Pons (tissue), 1 donor: ENCODE measurements around the gene ATP5ME.
"Not testable (repeated sequence)": the region's sequence is repeated elsewhere in the genome, so short reads cannot be mapped to it uniquely, and the experiment has no call there.

Experiments used
- DNase-seq: peaks from one replicate; pipeline ENCODE4 v3.0.0-alpha.2; 2016; ENCODE audit warnings: low spot score

The ATP5ME gene

DNA sequence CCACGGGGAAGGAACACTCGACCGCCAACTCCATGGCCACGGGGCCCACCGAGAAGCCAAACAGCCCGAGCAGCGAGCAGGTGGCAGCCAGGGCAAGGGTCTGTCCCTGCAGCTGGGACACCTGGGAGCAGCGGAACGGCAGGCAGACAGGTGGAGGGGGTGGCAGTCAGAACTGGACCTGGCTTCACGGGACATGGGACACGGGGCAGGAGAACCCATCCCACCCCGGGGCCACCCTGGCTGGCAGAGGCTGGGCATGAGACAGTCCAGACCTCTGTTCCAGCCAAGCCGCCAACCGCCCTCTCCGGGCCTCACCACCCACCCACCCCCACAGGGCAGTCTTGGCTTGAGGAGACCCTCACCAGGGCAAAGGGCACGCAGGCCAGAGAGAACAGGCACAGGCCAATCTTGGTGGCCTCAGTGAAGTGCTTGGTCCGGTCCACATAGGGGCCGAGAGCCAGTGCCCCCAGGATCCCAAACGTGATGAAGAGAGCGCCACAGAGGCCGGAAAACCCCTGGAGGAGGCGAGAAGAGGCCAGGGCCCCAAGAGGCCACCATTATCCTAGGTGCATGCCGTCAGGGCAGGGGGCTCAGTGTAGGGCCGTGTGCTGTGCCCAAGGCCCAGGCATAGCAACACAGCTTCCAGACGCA, 9.3 kb upstream of the ATP5ME start:
- DNase-seq: no peak

DNA sequence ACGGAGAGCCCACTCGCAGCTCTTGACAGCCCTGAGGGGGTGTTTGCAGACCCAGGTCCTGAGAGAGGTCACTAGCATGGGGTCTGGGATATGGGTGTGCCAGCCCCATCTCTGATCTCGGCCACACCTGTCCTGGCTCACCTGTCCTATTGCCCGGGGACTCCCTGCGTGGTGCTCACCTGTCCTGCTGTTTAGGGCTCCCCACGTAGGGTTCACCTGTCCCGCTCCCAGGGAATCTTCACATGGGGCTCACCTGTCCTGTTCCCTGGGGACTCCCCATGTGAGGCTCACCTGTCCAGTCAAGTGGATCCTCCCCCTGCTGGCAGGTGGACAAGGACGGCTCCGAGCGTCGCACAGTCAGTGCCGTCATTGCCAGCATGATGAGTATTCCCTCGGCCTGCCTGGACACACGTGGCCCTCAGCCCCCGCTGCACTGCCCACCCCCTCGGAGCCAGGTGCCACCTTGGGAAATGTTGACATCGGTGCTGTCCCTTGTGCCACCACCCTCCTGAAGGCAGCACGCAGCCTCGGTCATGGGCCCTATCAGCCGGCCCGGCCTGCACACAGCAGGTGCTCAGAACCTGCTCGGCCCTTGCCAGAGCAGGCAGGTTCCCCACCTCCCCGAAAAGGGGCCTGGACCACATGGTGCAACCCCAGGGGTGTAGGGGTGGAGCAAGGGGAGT, 8.6 kb upstream of the ATP5ME start:
- DNase-seq: no peak

DNA sequence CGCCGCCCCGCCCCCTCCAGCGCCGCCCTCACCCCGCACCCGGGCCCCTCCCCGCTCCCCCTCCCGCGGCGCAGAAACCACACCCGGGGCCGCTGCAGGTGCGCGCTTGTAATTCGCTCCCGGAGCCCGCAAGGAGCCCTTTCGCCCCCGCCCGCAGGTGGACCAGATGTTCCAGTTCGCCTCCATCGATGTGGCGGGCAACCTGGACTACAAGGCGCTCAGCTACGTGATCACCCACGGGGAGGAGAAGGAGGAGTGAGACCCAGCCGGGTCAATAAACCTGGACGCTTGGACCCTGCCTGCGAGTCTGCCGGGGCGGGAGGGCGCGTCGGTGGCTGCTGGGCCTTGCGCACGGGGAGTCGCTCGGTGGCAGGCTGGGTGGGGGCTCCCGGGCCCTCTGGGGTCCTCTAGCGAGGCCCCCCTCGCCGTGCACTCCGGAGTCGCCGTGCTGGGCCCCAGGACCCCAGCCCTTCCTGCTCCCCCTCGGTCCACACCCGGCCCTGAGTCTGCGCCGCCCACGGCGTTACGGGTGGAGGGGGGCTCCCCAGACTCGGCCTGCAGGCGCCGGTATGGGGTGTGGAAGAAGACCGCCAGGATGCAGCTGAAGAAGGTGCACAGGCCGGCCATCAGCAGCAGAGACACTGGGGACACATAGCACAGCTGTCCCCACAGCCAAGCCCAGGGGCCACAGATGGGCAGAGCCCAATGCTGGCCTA, 7.8 kb upstream of the ATP5ME start:
- DNase-seq: no peak

DNA sequence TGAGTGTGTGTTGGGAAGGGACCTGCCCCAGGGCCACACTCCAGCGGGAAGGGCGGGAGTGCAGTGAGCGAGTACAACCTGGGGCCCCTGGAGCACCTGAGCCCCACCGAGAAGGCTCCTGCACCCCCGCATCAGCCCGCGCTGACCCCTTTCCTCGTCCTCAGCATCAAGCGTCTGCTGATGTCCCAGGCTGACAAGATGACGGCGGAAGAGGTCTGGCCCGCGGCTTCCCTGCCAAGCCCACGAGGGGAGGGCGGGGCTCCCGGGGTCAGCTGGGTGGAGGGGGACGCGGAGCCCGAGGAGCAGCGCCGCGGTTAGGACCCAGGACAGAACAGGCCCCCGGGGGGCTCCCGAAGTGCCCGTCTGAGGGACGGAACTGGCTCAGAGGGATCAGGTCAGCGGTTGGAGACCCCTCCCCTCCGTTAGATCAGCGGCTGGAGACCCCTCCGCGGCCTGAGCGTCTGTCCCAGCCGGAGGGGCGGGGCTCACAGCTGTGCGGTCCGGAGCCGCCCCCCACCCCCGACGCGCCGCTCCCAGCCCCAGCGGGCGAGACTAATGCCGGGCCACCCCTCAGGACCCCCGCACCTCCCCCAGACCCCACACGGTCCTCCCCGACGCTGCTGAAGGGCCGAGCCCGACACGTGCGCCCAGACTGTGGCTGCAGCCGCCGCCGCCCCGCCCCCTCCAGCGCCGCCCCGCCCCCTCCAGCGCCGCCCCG, 7.0 kb upstream of the ATP5ME start:
- no peak for DNase-seq

DNA sequence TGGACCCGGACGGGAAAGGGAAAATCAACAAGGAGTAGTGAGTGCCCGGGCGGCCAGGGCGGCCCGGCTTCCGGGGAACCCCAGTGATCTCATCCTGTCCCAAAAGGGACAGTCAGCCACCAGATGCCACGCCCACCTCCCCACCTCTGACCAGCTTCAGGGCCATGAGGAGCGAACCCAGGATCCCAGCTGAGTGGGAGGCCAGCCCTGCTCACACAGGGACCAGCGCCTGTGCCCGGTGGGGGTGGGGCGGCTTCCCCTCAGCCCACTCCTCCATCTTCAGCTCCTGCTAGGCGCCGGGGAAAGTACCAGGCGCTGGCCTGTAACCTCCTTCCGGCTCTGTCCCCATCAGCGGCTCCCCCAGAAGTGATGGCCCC, 6.5 kb upstream of the ATP5ME start:
- DNase-seq: no peak

DNA sequence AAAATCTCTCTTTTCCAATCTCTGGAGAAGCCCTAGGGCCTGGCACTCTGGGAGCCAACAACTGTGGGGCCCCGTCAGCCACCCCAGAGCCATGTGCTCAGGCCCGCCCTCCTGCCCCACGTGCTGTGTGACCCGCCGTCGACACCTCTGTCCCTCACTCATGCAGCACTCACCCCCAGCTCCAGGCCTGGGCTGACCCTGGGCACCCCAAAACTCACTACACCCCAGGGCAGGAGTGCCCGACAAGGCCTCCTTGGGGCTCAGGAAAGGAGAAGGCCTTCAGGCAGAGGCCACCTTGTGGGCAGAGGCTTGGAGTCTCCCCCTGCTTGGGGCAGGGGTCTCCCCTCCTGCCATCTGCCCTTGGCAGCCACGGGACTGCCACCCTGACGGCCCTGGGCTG, 6.0 kb upstream of the ATP5ME start:
- DNase-seq: no peak

DNA sequence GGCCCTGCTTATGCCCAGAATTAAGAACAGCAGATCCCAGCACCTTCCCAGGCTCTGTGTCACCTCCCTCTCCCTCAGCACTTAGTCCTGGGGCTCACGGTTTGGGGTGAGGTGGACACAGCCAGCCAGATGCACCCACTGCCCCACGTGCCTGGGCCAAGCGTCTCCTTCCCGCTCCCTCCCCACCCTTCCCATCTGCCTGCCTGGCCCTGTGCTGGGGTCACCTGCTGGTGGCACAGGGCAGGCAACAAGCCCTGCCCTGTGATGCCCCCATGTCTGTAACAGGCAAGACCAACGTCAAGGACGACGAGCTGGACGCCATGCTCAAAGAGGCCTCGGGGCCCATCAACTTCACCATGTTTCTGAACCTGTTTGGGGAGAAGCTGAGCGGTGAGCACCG, 5.6 kb upstream of the ATP5ME start:
- DNase-seq: no peak

DNA sequence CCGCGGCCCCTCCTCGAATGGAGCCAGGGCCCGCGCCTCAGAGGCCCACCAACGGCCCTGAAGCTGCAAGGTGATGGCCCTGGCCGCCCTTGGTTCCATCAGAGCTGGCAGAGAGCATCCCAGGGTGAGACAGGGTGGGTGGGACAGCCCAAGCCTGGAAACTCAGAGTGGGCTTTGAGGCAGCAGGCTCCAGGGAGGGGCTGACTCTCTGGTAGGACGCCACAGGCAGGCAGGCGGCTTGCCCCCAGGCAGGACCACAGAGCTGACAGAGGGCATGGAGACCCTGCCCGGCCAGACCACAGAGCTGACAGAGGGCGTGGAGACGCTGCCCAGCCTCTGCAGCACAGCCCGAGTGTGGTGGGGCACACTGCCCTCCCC, 5.0 kb upstream of the ATP5ME start:
- no peak for DNase-seq

DNA sequence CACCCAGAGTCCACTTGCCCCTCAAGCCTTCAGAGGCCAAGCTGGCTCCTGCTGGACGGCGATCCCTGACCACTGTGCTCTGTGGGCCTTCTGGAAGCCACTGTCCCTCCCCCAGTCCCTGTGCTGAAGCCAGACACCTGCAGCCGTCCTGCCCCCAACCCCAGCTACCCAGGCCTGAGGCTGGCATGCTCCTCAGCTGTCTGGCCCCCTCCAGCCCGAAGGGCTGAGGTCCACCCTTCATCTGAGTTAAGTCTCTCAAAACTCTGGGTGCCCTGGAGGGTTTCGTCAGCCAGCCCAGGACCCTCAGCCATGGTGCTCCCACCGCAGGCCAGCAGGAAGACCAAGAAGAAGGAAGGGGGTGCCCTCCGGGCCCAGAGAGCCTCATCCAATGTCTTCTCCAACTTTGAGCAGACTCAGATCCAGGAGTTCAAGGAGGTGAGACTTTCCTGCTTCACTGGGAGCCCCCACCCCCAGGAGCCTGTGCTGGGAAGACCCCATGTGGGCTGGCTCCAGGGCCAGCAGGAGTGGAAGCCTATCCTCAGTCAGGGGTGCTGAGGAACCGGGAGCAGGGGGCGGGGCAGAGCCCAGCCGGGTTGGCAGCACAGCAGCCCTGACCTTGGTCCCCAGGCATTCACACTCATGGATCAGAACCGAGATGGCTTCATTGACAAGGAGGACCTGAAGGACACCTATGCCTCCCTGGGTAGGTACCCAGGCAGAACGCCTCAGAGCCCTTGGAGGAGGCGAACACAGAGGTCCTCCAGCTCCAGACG, 4.4 kb upstream of the ATP5ME start:
- no peak for DNase-seq

DNA sequence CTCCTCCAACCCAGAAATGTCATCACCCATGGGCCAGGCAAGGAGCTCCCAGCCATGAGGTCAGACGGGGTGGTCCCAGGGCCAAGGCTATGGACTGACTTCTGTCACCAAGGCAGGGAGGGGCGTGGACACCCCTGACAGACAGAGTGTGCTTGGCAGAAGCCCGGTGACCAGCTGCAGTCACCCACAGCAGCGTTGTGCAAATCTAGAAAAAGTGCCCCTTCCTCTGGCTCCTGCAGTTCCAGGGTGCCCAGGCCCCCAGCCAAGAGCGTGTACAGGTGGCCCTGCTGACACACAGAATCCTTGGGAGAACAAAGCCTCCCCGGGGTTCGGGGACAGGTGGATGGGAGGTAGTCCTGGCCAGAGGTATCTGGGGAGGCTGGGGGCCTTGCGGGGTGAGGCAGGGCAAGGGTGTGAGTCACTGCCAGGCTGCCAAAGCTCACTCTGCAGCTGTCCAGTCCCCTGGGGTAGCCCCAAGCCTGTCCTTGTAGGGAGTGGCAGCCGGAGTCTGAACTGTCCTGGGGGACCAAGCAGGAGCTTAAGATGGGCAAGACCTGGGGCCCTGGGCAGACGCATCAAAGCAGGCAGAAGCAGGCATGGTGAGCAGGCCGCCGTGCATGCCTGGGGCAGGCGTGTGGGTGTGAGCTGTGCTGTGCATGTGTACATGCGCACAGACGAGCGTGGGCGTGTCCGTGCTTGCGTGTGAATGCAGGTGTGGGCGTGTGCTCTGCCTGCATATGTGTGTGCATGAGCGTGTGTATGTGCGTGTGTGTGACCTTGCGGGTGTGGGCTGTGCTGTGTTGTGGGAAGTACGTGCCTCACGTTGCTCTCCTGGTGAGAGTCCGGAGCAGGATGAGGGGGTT, 3.6 kb upstream of the ATP5ME start:
- DNase-seq: no peak

DNA sequence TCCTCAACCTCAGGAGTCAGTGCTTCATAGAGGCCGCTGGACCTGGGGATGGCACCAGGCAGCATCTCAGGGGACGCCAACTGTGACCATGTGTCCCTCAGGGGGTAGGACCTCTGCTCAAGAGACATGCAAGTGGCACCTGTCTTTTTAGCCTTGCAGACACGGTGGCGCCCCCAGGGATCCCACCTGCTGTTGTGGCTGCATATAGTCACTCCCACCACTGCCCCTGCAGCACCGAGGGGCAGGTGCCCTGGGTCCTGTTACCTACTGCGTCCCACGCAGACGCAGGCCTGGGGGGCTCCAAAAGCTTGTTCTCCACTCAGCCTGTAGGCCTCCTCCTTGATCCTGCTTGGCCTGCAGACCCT, 2.8 kb upstream of the ATP5ME start:
- no peak for DNase-seq

DNA sequence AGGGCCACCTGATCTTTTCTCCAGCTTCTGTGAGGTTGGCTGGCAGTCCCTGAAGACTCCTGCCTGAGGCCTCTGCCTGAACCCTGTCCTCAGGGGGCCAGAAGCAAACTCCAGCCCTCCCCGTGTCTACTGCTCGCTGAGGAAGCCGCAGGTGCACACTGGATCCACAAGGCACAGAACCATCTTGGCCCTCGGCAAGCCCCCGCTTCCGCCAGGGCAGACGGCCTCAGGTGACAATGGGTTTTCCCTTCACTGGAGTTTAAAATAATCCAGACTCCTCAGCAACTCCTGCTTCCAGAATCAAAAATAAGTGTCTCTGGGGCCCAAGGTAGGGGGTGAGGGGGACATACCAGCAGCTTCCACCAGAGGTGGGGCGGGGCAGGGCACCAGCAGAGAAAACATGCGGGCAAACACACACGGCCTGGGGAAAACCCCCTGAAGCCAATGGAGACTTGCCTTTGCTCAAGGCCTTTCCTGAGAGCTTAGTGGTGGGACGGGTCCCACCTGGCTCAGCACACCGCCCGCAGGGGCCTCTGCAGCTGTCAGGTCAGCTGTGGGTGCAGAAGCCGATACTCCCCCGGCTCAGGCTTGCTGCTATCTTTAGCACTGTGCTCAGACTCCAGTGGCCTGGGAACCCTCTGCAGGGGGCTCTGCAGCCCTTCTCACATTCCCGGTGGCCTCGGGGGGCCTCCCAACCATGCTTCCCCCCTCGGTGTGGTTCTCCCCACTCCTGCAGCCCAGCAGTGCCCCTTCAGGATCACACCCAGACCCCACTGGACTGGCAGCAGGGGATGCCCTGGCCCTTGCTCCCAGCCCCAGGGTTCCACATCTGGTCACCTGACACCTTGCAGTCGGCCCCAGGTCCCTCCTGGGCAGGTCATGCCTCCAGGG, 2.1 kb upstream of the ATP5ME start:
- no peak for DNase-seq

DNA sequence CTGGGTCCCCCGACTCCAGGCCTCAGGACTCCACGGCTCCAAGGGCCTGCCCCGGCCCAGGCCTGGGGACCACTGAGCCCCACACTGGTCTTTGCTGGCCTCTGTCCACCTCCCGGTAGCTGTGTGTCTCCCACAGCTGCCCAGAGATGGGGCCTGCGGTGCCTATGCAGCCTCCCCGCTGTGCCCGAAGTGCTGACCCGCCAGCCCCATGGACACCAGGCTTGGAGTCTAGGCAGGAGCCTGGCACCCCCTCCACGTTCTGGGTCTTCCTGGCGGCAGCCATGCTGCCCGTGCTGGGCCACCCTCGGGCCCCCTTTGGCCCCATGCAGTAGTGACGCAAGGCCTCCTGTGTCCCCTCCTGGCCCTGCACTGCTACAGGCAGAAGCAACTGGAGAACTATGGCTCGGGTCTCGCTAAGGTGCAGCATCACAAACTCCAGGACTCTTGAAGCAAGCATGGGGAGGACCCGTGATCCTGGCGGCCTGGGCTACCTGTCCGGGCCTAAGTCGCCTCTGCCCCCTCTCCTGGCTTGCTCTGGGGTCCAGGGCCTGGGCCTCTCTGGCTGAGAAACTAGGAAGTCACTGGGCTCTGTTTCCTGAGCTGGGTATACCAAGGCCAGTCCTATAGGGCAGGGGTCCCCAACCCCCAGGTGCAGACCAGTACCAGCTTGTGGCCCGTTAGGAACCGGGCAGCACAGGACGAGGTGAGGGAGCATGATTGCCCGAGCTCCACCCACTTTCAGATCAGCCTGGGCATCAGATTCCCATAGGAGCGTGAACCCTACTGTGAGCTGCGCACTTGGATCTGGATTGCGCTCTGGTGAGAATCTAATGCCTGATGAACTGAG, 1.2 kb upstream of the ATP5ME start:
- no peak for DNase-seq

DNA sequence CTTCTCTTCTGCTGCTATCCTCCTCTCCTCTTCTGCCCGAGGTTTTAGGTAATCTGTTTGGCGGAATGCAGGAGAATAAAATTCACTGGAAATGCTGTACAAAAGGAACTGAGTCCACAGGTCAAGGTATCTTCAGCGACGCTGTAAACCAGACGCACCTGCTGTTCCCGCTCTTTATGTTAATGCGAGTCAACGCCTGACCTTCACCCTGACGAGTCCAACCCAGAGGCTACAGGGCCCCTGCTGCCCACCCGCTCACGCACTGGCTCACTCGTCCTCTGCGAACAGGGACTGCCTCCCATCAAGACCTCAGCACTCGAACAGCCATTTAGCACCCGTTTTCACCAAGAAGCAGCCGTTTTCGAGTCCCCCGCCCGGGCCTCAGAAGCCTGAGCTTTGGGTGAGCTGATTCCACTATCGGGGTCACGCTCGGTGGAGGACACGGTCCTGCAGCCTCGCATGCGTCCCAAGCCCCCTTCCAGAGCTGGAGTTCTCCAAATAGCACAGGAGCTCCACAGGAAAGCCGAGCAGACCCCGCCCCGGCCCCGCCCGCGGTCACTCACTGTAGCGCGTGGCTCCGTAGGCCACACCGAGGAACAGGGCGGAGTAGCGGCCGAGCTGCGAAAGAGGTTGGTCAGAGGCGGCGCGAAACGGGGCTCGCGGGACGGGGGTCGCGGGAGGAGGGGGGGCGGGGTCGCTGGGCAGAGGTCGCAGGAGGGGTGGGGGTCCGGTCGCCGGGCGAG, 556 bp downstream of the ATP5ME start:
- DNase-seq: no peak

DNA sequence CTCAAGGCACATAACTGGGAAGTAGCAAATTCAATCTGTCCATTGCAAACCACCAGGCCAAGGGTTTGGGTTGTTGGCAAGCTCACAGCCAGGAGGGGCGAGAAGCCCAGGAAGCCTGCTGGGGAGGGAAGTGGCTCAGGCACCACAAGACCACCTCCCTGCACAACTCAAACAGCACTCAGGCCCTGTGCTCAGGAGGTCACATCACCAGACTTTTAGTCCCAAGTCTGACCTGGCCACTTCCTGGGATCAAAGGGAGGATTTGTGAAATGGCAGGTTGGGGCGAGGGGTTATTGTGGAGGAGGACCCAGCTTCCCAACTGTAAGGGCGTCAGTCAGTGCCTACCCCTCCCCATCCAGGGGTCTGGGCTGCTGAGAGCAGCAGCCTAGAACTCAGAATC, 2.3 kb downstream of the ATP5ME start:
- no peak for DNase-seq

DNA sequence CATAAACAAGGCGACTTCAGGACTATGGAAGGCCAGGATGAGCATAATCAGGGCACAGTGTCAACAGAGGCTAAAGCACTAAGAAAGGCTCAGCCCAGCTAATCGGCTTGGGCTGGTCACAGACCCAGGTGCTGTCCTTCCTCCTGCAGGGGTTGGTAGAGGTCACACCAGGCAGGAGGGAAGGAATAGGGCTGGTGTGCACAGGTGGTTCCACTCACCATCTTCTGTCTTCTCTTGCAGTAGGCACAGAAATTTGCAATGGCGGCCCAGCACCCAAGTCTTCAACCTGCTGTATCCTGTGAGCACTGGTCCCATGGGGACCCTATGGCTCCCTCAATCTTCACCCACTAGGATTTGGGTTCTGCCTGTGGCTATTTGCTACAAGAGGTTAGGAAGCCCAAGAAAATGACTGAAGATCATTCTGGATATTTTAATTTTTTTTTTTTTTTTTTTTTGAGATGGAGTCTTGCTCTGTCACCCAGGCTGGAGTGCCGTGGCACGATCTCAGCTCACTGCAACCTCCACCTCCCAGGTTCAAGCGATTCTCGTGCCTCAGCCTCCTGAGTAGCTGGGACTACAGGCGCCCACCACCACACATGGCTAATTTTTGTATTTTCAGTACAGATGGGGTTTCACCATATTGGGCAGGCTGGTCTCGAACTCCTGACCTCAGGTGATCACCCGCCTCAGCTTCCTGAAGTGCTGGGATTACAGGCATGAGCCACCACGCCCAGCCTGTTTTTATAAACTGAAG, 4.1 kb downstream of the ATP5ME start:
- DNase-seq: not testable (repeated sequence)

DNA sequence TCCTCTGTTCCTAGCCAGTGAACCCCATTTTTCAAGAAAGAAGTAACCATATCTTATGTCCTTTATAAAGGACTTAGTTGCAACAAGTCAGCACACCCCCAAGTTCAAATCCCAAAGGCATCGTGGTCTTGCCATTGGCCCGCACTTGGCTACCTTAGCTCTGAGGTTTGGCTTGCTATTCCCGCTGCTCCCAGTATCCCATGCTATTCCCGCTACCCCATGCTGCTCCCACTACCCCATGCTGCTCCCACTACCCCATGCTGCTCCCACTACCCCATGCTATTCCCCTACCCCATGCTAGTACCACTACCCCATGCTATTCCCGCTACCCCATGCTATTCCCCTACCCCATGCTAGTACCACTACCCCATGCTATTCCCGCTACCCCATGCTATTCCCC, 5.9 kb downstream of the ATP5ME start:
- DNase-seq: not testable (repeated sequence)

DNA sequence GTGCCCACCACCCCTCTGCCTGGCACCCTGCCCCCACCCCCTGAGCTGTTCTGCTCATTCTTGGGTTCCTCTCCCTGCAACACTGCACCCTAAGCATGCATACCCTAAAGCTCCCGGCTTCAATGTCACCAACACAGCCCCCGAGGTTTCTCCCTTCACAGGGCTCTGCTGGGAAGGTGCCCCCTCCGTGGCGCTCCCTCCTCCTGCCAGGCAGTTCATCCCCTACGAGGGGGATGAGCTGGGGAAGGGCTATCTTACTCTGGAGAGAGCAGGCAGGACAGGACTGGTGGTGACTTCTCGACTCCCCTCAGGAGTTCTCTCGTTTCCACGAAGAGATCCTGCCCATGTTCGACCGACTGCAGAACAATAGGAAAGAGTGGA, 6.5 kb downstream of the ATP5ME start:
- DNase-seq: no peak
